ENCODE data around the gene ENAH. TPM values are rescaled to one million over a fixed set of nuclear protein-coding genes. Genes with fewer than 3 reads are reported as not detected.

The ENAH gene
- total RNA-seq, 4 donors from 2014 or later: 28.4 to 53.3 (median 32.6) TPM

- TF ChIP-seq CTCF (IDR thresholded peaks at IDR 0.05; ENCODE audit: low read depth): no peak
Observed at GRCh38 chr1:225445639-225446594, 207.0 kb downstream of the ENAH start.

- TF ChIP-seq CTCF (IDR thresholded peaks at IDR 0.05; ENCODE audit: low read depth): no peak
Observed at GRCh38 chr1:225442123-225442505, 210.8 kb downstream of the ENAH start.

GRCh38 chr1:225441314-225442122, 211.4 kb downstream of the ENAH start:
- no peak for TF ChIP-seq CTCF (IDR thresholded peaks at IDR 0.05; ENCODE audit: low read depth)

- TF ChIP-seq CTCF (IDR thresholded peaks at IDR 0.05; ENCODE audit: low read depth): no peak
Observed at GRCh38 chr1:225440380-225441221, 212.3 kb downstream of the ENAH start.

- no peak for TF ChIP-seq CTCF (IDR thresholded peaks at IDR 0.05; ENCODE audit: low read depth)
Observed at GRCh38 chr1:225437710-225438437, 215.0 kb downstream of the ENAH start.

Other genes with a start within 250 kb of the ENAH start
- gene LBR, start 225.1 kb downstream of the ENAH start, total RNA-seq: 10 to 100 TPM; 24.9 to 56.4 (median 46.2) TPM
- gene SRP9, start 124.7 kb upstream of the ENAH start, total RNA-seq: 100 to 1,000 TPM; 139 to 234 (median 156) TPM
- 100 to 1,000 TPM; 126 to 193 (median 153) TPM for gene EPHX1, start 157.0 kb upstream of the ENAH start, total RNA-seq
- gene TMEM63A, start 229.3 kb upstream of the ENAH start, total RNA-seq: 100 to 1,000 TPM in 1 of 4 donors, 10 to 100 TPM in 3; 65.5 to 115 (median 68.3) TPM
- under 1 TPM in 2 of 4 donors, not detected in 2; 0.34 to 0.57 TPM for gene LEFTY1, start 236.0 kb upstream of the ENAH start, total RNA-seq

Measured in subcutaneous adipose tissue (tissue), 4 donors.